GM23338 (cell line): ENCODE measurements around the gene KBTBD8. TPM values are rescaled to one million over a fixed set of nuclear protein-coding genes. Genes with fewer than 3 reads are reported as not detected.

ENCODE experiments used
- ATAC-seq: fragments of 200-7000 bp; cut with Tn5 transposase; 3 replicates; pipeline ENCODE4 v1.9.1; 2020
- DNase-seq: peaks from one replicate; pipeline ENCODE4 v3.0.0-alpha.2; 2015; ENCODE audit warnings: low spot score
- H2AFZ ChIP-seq: fragments of 200-600 bp; sonication (generic); 2 replicates; pipeline ENCODE4 v1.8.0; 2016; ENCODE audit warnings: antibody characterized with exemption, mild to moderate bottlenecking, moderate library complexity
- H3F3A ChIP-seq: fragments of 200-600 bp; sonication (generic); replicated peaks from 2 replicates; pipeline ENCODE4 v1.8.0; 2017; ENCODE audit warnings: antibody characterized with exemption, mixed run types, low read depth
- H3K27ac ChIP-seq: fragments of 200-600 bp; sonication (generic); 2 replicates; pipeline ENCODE4 v1.6.1; 2016; ENCODE audit warnings: low read depth
- H3K27me3 ChIP-seq: fragments of 200-600 bp; sonication (generic); 2 replicates; pipeline ENCODE4 v1.8.0; 2016; ENCODE audit warnings: mild to moderate bottlenecking, mixed run types, moderate library complexity; ENCODE audit not compliant: insufficient read depth
- H3K36me3 ChIP-seq: fragments of 200-600 bp; sonication (generic); 2 replicates; pipeline ENCODE4 v1.8.0; 2016; ENCODE audit warnings: mild to moderate bottlenecking; ENCODE audit not compliant: insufficient read depth
- H3K4me1 ChIP-seq: fragments of 200-600 bp; sonication (generic); 2 replicates; pipeline ENCODE4 v1.8.0; 2016; ENCODE audit warnings: mild to moderate bottlenecking, moderate library complexity; ENCODE audit not compliant: insufficient read depth
- H3K4me2 ChIP-seq: fragments of 200-600 bp; sonication (generic); 2 replicates; pipeline ENCODE4 v1.7.1; 2017; ENCODE audit warnings: mixed run types
- H3K4me3 ChIP-seq: fragments of 200-600 bp; sonication (generic); 2 replicates; pipeline ENCODE4 v1.6.1; 2016; ENCODE audit warnings: mixed run types
- H3K79me2 ChIP-seq: fragments of 200-600 bp; sonication (generic); replicated peaks from 2 replicates; pipeline ENCODE4 v1.8.0; 2017; ENCODE audit warnings: mild to moderate bottlenecking; ENCODE audit not compliant: insufficient read depth
- H3K9me2 ChIP-seq: fragments of 200-600 bp; sonication (generic); 2 replicates; pipeline ENCODE4 v1.8.0; 2017; ENCODE audit not compliant: insufficient read depth
- H4K20me1 ChIP-seq: fragments of 200-600 bp; sonication (generic); replicated peaks from 2 replicates; pipeline ENCODE4 v1.8.0; 2017; ENCODE audit warnings: mild to moderate bottlenecking; ENCODE audit not compliant: insufficient read depth
- H3K27ac Mint-ChIP-seq: 2 replicates; pipeline ENCODE4 v1.8.0; 2020; ENCODE audit warnings: inconsistent platforms, mild to moderate bottlenecking, moderate library complexity, mixed read lengths
- H3K27me3 Mint-ChIP-seq: 3 replicates; pipeline ENCODE4 v1.8.0; 2022; ENCODE audit warnings: low read depth, mild to moderate bottlenecking, moderate library complexity, mixed read lengths, inconsistent platforms; ENCODE audit not compliant: insufficient read depth, poor library complexity
- H3K36me3 Mint-ChIP-seq: 3 replicates; pipeline ENCODE4 v1.8.0; 2021; ENCODE audit warnings: low read depth, mild to moderate bottlenecking, inconsistent platforms, moderate library complexity, mixed read lengths
- H3K4me1 Mint-ChIP-seq: 3 replicates; pipeline ENCODE4 v1.8.0; 2020; ENCODE audit warnings: mild to moderate bottlenecking, inconsistent platforms, mixed read lengths
- H3K4me3 Mint-ChIP-seq: 3 replicates; pipeline ENCODE4 v1.8.0; 2021; ENCODE audit warnings: moderate library complexity, mild to moderate bottlenecking, inconsistent platforms, mixed read lengths
- H3K9me3 Mint-ChIP-seq: 3 replicates; pipeline ENCODE4 v1.8.0; 2020; ENCODE audit warnings: moderate library complexity, mild to moderate bottlenecking, inconsistent platforms, mixed read lengths
- CREB1 ChIP-seq: fragments of 250-450 bp; sonication (Bioruptor Pico); IDR thresholded peaks from 2 replicates; pipeline ENCODE4 v1.5.0; 2020; ENCODE audit warnings: low read depth, mild to moderate bottlenecking, moderate library complexity
- ETS1 ChIP-seq: IDR thresholded peaks from 2 replicates; pipeline ENCODE4 v1.6.1; 2016; ENCODE audit warnings: antibody characterized with exemption
- EZH2 ChIP-seq: fragments of 200-600 bp; sonication (generic); IDR thresholded peaks from one replicate; pipeline ENCODE4 v1.8.0; 2017; ENCODE audit warnings: antibody characterized with exemption, mild to moderate bottlenecking, low read depth; ENCODE audit not compliant: unreplicated experiment
- EZH2phosphoT487 ChIP-seq: fragments of 200-600 bp; sonication (generic); IDR thresholded peaks from one replicate; pipeline ENCODE4 v1.8.1; 2018; ENCODE audit warnings: antibody characterized with exemption; ENCODE audit not compliant: unreplicated experiment
- JUNB ChIP-seq: IDR thresholded peaks from one replicate; pipeline ENCODE4 v1.6.1; 2016; ENCODE audit warnings: antibody characterized with exemption; ENCODE audit not compliant: unreplicated experiment
- NANOG ChIP-seq: IDR thresholded peaks from 2 replicates; pipeline ENCODE4 v1.6.1; 2016; ENCODE audit warnings: antibody characterized with exemption, borderline replicate concordance
- POLR2AphosphoS5 ChIP-seq: IDR thresholded peaks from 2 replicates; pipeline ENCODE4 v1.6.1; 2016; ENCODE audit warnings: antibody characterized with exemption, low read depth
- REST ChIP-seq: IDR thresholded peaks from one replicate; pipeline ENCODE4 v1.6.1; 2018; ENCODE audit warnings: antibody characterized with exemption; ENCODE audit not compliant: unreplicated experiment
- STAT1 ChIP-seq: IDR thresholded peaks from one replicate; pipeline ENCODE4 v1.6.1; 2016; ENCODE audit warnings: antibody characterized with exemption; ENCODE audit not compliant: unreplicated experiment
- ZNF114 ChIP-seq: fragments of 250-450 bp; sonication (Bioruptor Pico); IDR thresholded peaks from 2 replicates; pipeline ENCODE4 v1.5.0; 2020; ENCODE audit warnings: mild to moderate bottlenecking, moderate library complexity
- ZNF331 ChIP-seq: fragments of 250-450 bp; sonication (Bioruptor Pico); IDR thresholded peaks from 2 replicates; pipeline ENCODE4 v1.5.0; 2020; ENCODE audit warnings: low read depth, mild to moderate bottlenecking, moderate library complexity
- ZNF462 ChIP-seq: fragments of 250-450 bp; sonication (Bioruptor Pico); IDR thresholded peaks from 2 replicates; pipeline ENCODE4 v1.5.0; 2020; ENCODE audit warnings: mild to moderate bottlenecking, moderate library complexity
- polyA plus RNA-seq: library from polyadenylated mRNA; unstranded; fragments of >200 nt; fragmentation: Nextera tagmentation; extraction: Ambion mirVana; gene quantifications from 2 replicates; pipeline ENCODE4 v1.2.1, GENCODE V29; 2016
- total RNA-seq: library from RNA; depleted of rRNA; stranded (reverse); fragments of >200 nt; shearing (Covaris generic); gene quantifications from 2 replicates; pipeline ENCODE4 v1.2.3, GENCODE V29; 2014

KBTBD8 gene
- total and polyA plus RNA-seq, 2 experiments from 2014 or later = 3.5 to 19.9 TPM

GRCh38 chr3:67006460-67006859 is 8.4 kb downstream of the KBTBD8 start (continued):
- TF ChIP-seq REST = no peak
- no peak for TF ChIP-seq EZH2phosphoT487
- TF ChIP-seq NANOG = no peak

GRCh38 chr3:67008388-67008787 is 10.3 kb downstream of the KBTBD8 start:
- Histone ChIP-seq H4K20me1 (no peaks in the 10 kb centered on the region), H3K79me2 (peaks cover 45% of the 10 kb centered on the region), H2AFZ (no peak overlapping the region), H3K27ac (no peak overlapping the region), H3F3A (no peaks in the 10 kb centered on the region), H3K9me2 (no peaks in the 10 kb centered on the region), H3K4me3 (no peak overlapping the region), H3K36me3 (peaks cover 14% of the 10 kb centered on the region; the same call in 1 of the 2 replicates), H3K27me3 (no peaks in the 10 kb centered on the region), H3K4me2 (no peak overlapping the region), H3K4me1 (peaks cover 7% of the 10 kb centered on the region)
- DNase-seq (no peak), ATAC-seq (no peak)
- Mint-ChIP-seq H3K4me3 (no peak overlapping the region), H3K27ac (no peak overlapping the region), H3K27me3 (no peaks in the 10 kb centered on the region), H3K4me1 (peaks cover 27% of the 10 kb centered on the region), H3K36me3 (peaks cover 19% of the 10 kb centered on the region), H3K9me3 (no peaks in the 10 kb centered on the region)
- TF ChIP-seq ETS1 (no peak), ZNF331 (CRISPR knock-in tag) (no peak), ZNF114 (CRISPR knock-in tag) (no peak), CREB1 (CRISPR knock-in tag) (no peak), ZNF462 (no peak), EZH2 (no peak), POLR2AphosphoS5 (no peak), STAT1 (no peak), EZH2phosphoT487 (no peak), JUNB (no peak)
